A549 (cell line): Measurements from ENCODE around the gene CATSPERZ. TPM values are rescaled to one million over a fixed set of nuclear protein-coding genes. Genes with fewer than 3 reads are reported as not detected.

Experiments
- ATAC-seq, 2 experiments: fragments of 200-7000 bp in 1 of 2; fragments of >200 bp in 1 of 2; cut with Nextera tagmentation in 1 of 2; cut with Tn5 transposase in 1 of 2; 3 replicates each; pipeline versions ENCODE4 v1.8.0 to v1.9.1; 2018 to 2020; ENCODE audit warnings: mild to moderate bottlenecking in 1 of 2, moderate library complexity in 1 of 2
- CTCF ChIA-PET: fragments of 300-600 bp; sonication (Branson Sonifier 250); formaldehyde crosslinking; extraction: SDS; loops from one replicate; lab custom pipeline; 2021; ENCODE audit warnings: antibody characterized with exemption, inconsistent platforms; lab: Yijun Ruan, JAX
- POLR2A ChIA-PET: fragments of 350-600 bp; formaldehyde crosslinking; extraction: SDS; loops from one replicate; lab custom pipeline; 2021; ENCODE audit warnings: antibody characterized with exemption, inconsistent platforms; lab: Yijun Ruan, JAX
- DNase-seq, 2 experiments: peaks; one replicate each; pipeline versions ENCODE4 v3.0.0 to v3.0.0-alpha.2; 2011 to 2016; ENCODE audit warnings: low read depth in 1 of 2, low spot score in 1 of 2
- FAIRE-seq: peaks from 2 replicates; lab custom pipeline; 2011; peaks lifted over from hg19 to GRCh38; lab: Jason Lieb, UNC
- H3K27ac ChIP-seq, 2 experiments: fragments of >200 bp; sonication (Bioruptor Twin); formaldehyde crosslinking; 3 replicates each; pipeline ENCODE4 v1.5.1; 2016 to 2017
- H3K4me1 ChIP-seq: fragments of >200 bp; sonication (Bioruptor Twin); formaldehyde crosslinking; 3 replicates; pipeline ENCODE4 v1.6.1; 2016
- H3K4me2 ChIP-seq: fragments of >200 bp; sonication (Bioruptor Twin); formaldehyde crosslinking; 3 replicates; pipeline ENCODE4 v1.6.1; 2016
- H3K4me3 ChIP-seq: fragments of >200 bp; sonication (Bioruptor Twin); formaldehyde crosslinking; 3 replicates; pipeline ENCODE4 v1.5.1; 2016
- H3K9me3 ChIP-seq: fragments of >200 bp; sonication (Bioruptor Twin); formaldehyde crosslinking; 3 replicates; pipeline ENCODE4 v1.6.1; 2016
- CBX2 ChIP-seq: fragments of 200-600 bp; sonication (generic); IDR thresholded peaks from 2 replicates; pipeline ENCODE4 v1.6.1; 2016; ENCODE audit warnings: low read depth, mild to moderate bottlenecking, borderline replicate concordance
- CBX8 ChIP-seq: fragments of 200-600 bp; sonication (generic); IDR thresholded peaks from 2 replicates; pipeline ENCODE4 v1.6.1; 2016
- CEBPB ChIP-seq, 2 experiments: fragments of >200 bp in 1 of 2; sonication (Bioruptor Twin) in 1 of 2; formaldehyde crosslinking in 1 of 2; IDR thresholded peaks; 2 replicates each; pipeline ENCODE4 v1.6.1; 2012 to 2016
- CHD4 ChIP-seq: fragments of 200-600 bp; sonication (generic); IDR thresholded peaks from 2 replicates; pipeline ENCODE4 v1.6.1; 2016; ENCODE audit warnings: antibody characterized with exemption, mild to moderate bottlenecking, borderline replicate concordance
- EHMT2 ChIP-seq: fragments of 200-600 bp; sonication (generic); IDR thresholded peaks from 2 replicates; pipeline ENCODE4 v1.6.1; 2016; ENCODE audit warnings: antibody characterized with exemption, low read depth, mild to moderate bottlenecking, moderate library complexity
- ESRRA ChIP-seq: fragments of 150-350 bp; IDR thresholded peaks from 2 replicates; pipeline ENCODE4 v1.6.1; 2014; ENCODE audit warnings: mild to moderate bottlenecking, low read length, borderline replicate concordance
- FOSB ChIP-seq: fragments of 250-450 bp; sonication (Bioruptor Pico); IDR thresholded peaks from 2 replicates; pipeline ENCODE4 v1.5.0; 2020; ENCODE audit warnings: mild to moderate bottlenecking, moderate library complexity
- FOSL2 ChIP-seq, 2 experiments: fragments of 450-650 bp in 1 of 2; fragments of >200 bp in 1 of 2; sonication (Bioruptor Twin) in 1 of 2; formaldehyde crosslinking; IDR thresholded peaks; 2 replicates each; pipeline versions ENCODE4 v1.5.0 to v1.6.1; 2016 to 2020; ENCODE audit warnings: mild to moderate bottlenecking in 1 of 2, moderate library complexity in 1 of 2
- GATA3 ChIP-seq: IDR thresholded peaks from 2 replicates; pipeline ENCODE4 v1.6.1; 2012; ENCODE audit warnings: borderline replicate concordance
- HDAC2 ChIP-seq: fragments of 200-600 bp; sonication (generic); IDR thresholded peaks from 2 replicates; pipeline ENCODE4 v1.6.1; 2016
- HOXA7 ChIP-seq: fragments of 250-450 bp; sonication (Bioruptor Pico); IDR thresholded peaks from 2 replicates; pipeline ENCODE4 v1.5.0; 2020; ENCODE audit warnings: mild to moderate bottlenecking, moderate library complexity
- HOXB13 ChIP-seq: fragments of 250-450 bp; sonication (Bioruptor Pico); IDR thresholded peaks from 2 replicates; pipeline ENCODE4 v1.5.0; 2020; ENCODE audit warnings: low read depth, mild to moderate bottlenecking, moderate library complexity
- JUN ChIP-seq, 2 experiments: fragments of >200 bp; sonication (Bioruptor Twin); formaldehyde crosslinking; IDR thresholded peaks; 2 replicates in 1 of 2; 3 replicates in 1 of 2; pipeline ENCODE4 v1.6.1; 2016 to 2017
- KDM5A ChIP-seq: fragments of 200-600 bp; sonication (generic); IDR thresholded peaks from 2 replicates; pipeline ENCODE4 v1.6.1; 2016; ENCODE audit warnings: antibody characterized with exemption, mild to moderate bottlenecking
- MAFK ChIP-seq: fragments of 450-650 bp; IDR thresholded peaks from 2 replicates; pipeline ENCODE4 v1.6.1; 2014; ENCODE audit not compliant: partially characterized antibody
- MAZ ChIP-seq: fragments of 150-350 bp; IDR thresholded peaks from 2 replicates; pipeline ENCODE4 v1.6.1; 2014; ENCODE audit warnings: antibody characterized with exemption, low read depth, low read length, borderline replicate concordance
- NFE2L2 ChIP-seq: fragments of 150-350 bp; conservative IDR thresholded peaks from 2 replicates; pipeline ENCODE4 v1.6.1; 2014; ENCODE audit warnings: low read length
- NPAS2 ChIP-seq: fragments of 250-450 bp; sonication (Bioruptor Pico); IDR thresholded peaks from 2 replicates; pipeline ENCODE4 v1.8.0; 2022; ENCODE audit warnings: mild to moderate bottlenecking, moderate library complexity, borderline replicate concordance
- POLR2A ChIP-seq: IDR thresholded peaks from 2 replicates; pipeline ENCODE4 v1.6.1; 2012; ENCODE audit warnings: mild to moderate bottlenecking, low read length
- POLR2AphosphoS2 ChIP-seq: conservative IDR thresholded peaks from 2 replicates; pipeline ENCODE4 v1.6.1; 2012; ENCODE audit warnings: low read length, improper control_type of control experiment, inconsistent platforms
- RAD21 ChIP-seq, 2 experiments: fragments of >200 bp in 1 of 2; sonication (Bioruptor Twin) in 1 of 2; formaldehyde crosslinking in 1 of 2; IDR thresholded peaks in 1 of 2; conservative IDR thresholded peaks in 1 of 2; 2 replicates in 1 of 2; 3 replicates in 1 of 2; pipeline ENCODE4 v1.6.1; 2012 to 2018; ENCODE audit warnings: inconsistent platforms in 1 of 2
- RARB ChIP-seq: fragments of 250-450 bp; sonication (Bioruptor Pico); IDR thresholded peaks from 2 replicates; pipeline ENCODE4 v1.8.0; 2021; ENCODE audit warnings: mild to moderate bottlenecking, moderate library complexity
- SMC3 ChIP-seq: fragments of >200 bp; sonication (Bioruptor Twin); formaldehyde crosslinking; IDR thresholded peaks from 3 replicates; pipeline ENCODE4 v1.6.1; 2018; ENCODE audit warnings: inconsistent platforms
- TFCP2L1 ChIP-seq: fragments of 250-450 bp; sonication (Bioruptor Pico); IDR thresholded peaks from 2 replicates; pipeline ENCODE4 v1.5.0; 2021; ENCODE audit warnings: mild to moderate bottlenecking
- ZFP36 ChIP-seq: fragments of 450-650 bp; IDR thresholded peaks from 2 replicates; pipeline ENCODE4 v1.6.1; 2014; ENCODE audit warnings: borderline replicate concordance; ENCODE audit not compliant: partially characterized antibody
- ZSCAN20 ChIP-seq: fragments of 250-450 bp; sonication (Bioruptor Pico); IDR thresholded peaks from 2 replicates; pipeline ENCODE4 v1.8.0; 2022; ENCODE audit warnings: mild to moderate bottlenecking, moderate library complexity
- WGBS: methylation state at CpG from one replicate; pipeline ENCODE4 v1.1.6; 2017; ENCODE audit errors: missing lambda C conversion rate; 5-methylcytosine and 5-hydroxymethylcytosine counted together
- polyA plus RNA-seq, 4 experiments: library from polyadenylated mRNA; depleted of rRNA in 3 of 4; stranded (reverse); fragments of >200 nt; fragmentation: RNase III in 1 of 4; extraction: RNeasy Plus Mini Kit Qiagen cat#74134 plus additional on column Dnase treatment in 1 of 4; gene quantifications; 2 replicates in 3 of 4; 3 replicates in 1 of 4; pipeline ENCODE4 v1.2.3, GENCODE V29; 2011 to 2017
- TF ChIP-seq, protein P1 (sequence below): fragments of >200 bp; sonication (Bioruptor Twin); formaldehyde crosslinking; IDR thresholded peaks from 3 replicates; pipeline ENCODE4 v1.5.1; 2016
- TF ChIP-seq, protein P2 (sequence below): fragments of 250-450 bp; sonication (Bioruptor Pico); IDR thresholded peaks from 2 replicates; pipeline ENCODE4 v1.5.0; 2020; ENCODE audit warnings: low read depth, mild to moderate bottlenecking, moderate library complexity
- TF ChIP-seq, protein P3 (sequence below): IDR thresholded peaks from 2 replicates; pipeline ENCODE4 v1.6.1; 2012
- TF ChIP-seq, protein P4 (sequence below): fragments of 250-450 bp; sonication (Bioruptor Pico); IDR thresholded peaks from 2 replicates; pipeline ENCODE4 v1.5.0; 2021; ENCODE audit warnings: mild to moderate bottlenecking, moderate library complexity, borderline replicate concordance
- TF ChIP-seq, protein P5 (sequence below): fragments of >200 bp; sonication (Bioruptor Twin); formaldehyde crosslinking; IDR thresholded peaks from 3 replicates; pipeline ENCODE4 v1.6.1; 2016

CATSPERZ gene
- polyA plus RNA-seq, 2 of the 4 experiments (the other 2 are of a cell fraction), result 1.9 to 3.4 TPM

DNA sequence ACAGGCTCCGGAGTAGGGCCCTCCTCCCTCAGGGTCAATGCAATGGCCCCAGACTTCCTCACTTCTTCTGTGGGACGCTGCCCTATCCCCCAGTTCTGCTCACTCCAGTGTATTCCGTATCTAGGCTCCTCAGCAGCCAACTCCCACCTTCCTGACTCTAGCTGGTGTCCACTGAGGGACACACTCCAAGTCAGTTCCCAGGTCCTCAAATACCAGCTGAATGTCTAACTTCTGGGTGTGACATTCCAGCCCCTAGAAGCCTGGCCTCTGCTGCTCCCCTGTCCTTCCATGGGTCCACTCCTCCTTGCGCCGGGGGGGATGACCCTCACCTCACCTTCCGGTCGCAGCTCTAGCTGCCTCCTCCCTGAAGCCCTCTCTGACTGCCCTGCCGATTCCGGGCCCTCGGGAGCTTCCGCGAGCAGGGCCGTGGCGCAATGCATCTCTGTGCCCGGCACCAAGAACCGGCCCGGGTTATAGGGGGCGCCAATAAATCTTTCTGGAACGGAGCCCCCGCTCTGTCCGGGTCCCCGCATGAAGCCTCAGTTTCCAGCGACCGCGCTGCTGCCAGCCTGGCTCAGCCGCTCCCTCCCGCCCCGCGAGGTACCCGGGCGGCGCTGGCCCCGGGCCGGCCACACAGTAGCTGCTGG is 31.1 kb upstream of the CATSPERZ start:
- DNase-seq, result peak in 1 of 2 experiments; percentile 76

DNA sequence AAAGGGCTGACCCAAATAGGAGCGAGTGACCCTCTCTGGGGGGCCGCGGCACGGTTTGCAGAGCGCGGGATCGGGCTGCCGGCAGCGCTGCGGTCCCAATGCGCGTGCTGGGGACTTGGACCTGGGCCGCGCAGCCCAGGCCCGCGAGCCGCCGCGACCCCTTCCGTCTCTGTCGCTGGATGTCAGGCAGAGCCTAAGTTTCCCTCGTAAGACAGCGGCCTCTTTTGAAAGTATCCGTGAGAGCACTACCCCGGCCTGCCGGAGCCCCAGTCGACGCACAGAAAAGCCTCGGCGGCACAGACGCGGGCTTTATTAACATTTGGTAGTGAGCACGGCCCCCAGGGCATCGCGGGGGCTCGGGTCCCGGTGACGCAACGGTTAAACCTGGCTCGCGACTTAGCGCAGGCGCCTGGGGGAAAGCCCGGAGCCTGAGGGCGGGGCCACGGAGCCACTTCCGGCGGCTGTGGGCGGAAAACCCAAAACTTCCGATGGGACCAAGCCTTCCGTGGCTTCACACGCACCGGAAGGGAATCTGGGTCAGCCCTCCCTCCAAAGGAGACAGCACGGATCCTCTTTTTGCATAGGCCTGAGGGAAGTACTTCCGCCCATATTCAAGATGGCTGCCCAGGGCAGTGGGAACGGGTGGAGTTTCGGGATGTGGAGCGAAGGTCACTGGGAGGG is 30.5 kb upstream of the CATSPERZ start:
- Histone ChIP-seq H3K4me1 (peaks cover 32% of the 10 kb centered on the region), H3K4me2 (peak overlapping the region; percentile 97), H3K4me3 (peak overlapping the region; percentile 72), H3K27ac (peak overlapping the region; percentile 94 to 97), H3K9me3 (no peaks in the 10 kb centered on the region)
- WGBS, result 3% methylated on average over 29 of the region's 58 CpGs
- ATAC-seq, result peak; percentile 80 to 91
- CTCF ChIA-PET, result interaction anchor here (0.6 to 16.0 kb wide), 12 partner anchors 11 to 707 kb away, joined by 3 to 220 read pairs (median 4); partner anchors contain the start of genes BAD, CATSPERZ, ESRRA and PLCB3
- peak; percentile 59 for FAIRE-seq
- POLR2A ChIA-PET, result interaction anchor here (0.6 to 5.9 kb wide), 13 partner anchors 10 to 84 kb away, joined by 3 to 53 read pairs (median 5); partner anchors contain the start of genes BAD, ESRRA, FKBP2 and GPR137
- DNase-seq, result peak; percentile 87 to 100
- TF ChIP-seq SMC3 (peak; percentile 4; the same call in 1 of the 3 replicates), HDAC2 (no peak), ESRRA (no peak; the same call in 1 of the 2 replicates), MAZ (peak; percentile 32; the same call in 1 of the 2 replicates), NPAS2 (no peak), GATA3 (no peak; the same call in 1 of the 2 replicates), TFCP2L1 (CRISPR knock-in tag) (no peak), ZSCAN20 (no peak), RAD21 (conservative IDR thresholded peaks at IDR 0.05 in 1 of 2, IDR thresholded peaks at IDR 0.05 in 1 of 2) (no peak), CBX2 (no peak), FOSL2 (IDR thresholded peaks at IDR 0.05) (no peak), FOSL2 (CRISPR knock-in tag; IDR thresholded peaks at IDR 0.05) (peak; percentile 41; the same call in 1 of the 2 replicates)
- TF ChIP-seq, protein P1, sequence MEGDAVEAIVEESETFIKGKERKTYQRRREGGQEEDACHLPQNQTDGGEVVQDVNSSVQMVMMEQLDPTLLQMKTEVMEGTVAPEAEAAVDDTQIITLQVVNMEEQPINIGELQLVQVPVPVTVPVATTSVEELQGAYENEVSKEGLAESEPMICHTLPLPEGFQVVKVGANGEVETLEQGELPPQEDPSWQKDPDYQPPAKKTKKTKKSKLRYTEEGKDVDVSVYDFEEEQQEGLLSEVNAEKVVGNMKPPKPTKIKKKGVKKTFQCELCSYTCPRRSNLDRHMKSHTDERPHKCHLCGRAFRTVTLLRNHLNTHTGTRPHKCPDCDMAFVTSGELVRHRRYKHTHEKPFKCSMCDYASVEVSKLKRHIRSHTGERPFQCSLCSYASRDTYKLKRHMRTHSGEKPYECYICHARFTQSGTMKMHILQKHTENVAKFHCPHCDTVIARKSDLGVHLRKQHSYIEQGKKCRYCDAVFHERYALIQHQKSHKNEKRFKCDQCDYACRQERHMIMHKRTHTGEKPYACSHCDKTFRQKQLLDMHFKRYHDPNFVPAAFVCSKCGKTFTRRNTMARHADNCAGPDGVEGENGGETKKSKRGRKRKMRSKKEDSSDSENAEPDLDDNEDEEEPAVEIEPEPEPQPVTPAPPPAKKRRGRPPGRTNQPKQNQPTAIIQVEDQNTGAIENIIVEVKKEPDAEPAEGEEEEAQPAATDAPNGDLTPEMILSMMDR, result peak; percentile 12; the same call in 1 of the 3 replicates

More for the DNA sequence above, 31.1 kb upstream of the CATSPERZ start:
- ATAC-seq, result peak; percentile 35 to 46
- Histone ChIP-seq H3K27ac (peak overlapping the region; percentile 94 to 97), H3K4me2 (peak overlapping the region; percentile 97), H3K4me3 (peak overlapping the region; percentile 72), H3K4me1 (peaks cover 32% of the 10 kb centered on the region), H3K9me3 (no peaks in the 10 kb centered on the region)
- TF ChIP-seq EHMT2 (no peak), JUN (IDR thresholded peaks at IDR 0.05) (no peak; a peak in 1 of 5 replicates), RAD21 (conservative IDR thresholded peaks at IDR 0.05 in 1 of 2, IDR thresholded peaks at IDR 0.05 in 1 of 2) (no peak), HOXB13 (CRISPR knock-in tag) (no peak), POLR2A (no peak), TFCP2L1 (CRISPR knock-in tag) (peak; percentile 16; the same call in 1 of the 2 replicates), MAZ (no peak), CEBPB (IDR thresholded peaks at IDR 0.05) (peak; percentile 29 to 58; a peak in 2 of 4 replicates), GATA3 (peak; percentile 8; the same call in 1 of the 2 replicates), ZFP36 (peak; percentile 100), SMC3 (0 out of 3 replicates have a peak, but pooled peaks have one; percentile 2), CHD4 (no peak), HDAC2 (no peak), NFE2L2 (no peak), RARB (no peak), POLR2AphosphoS2 (no peak; the same call in 1 of the 2 replicates), FOSB (CRISPR knock-in tag) (0 out of 2 replicates have a peak, but pooled peaks have one; percentile 53), CBX8 (no peak), MAFK (no peak), KDM5A (0 out of 2 replicates have a peak, but pooled peaks have one; percentile 31), HOXA7 (no peak)
- TF ChIP-seq, protein P2, sequence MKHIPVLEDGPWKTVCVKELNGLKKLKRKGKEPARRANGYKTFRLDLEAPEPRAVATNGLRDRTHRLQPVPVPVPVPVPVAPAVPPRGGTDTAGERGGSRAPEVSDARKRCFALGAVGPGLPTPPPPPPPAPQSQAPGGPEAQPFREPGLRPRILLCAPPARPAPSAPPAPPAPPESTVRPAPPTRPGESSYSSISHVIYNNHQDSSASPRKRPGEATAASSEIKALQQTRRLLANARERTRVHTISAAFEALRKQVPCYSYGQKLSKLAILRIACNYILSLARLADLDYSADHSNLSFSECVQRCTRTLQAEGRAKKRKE, result no peak; the same call in 1 of the 2 replicates
- TF ChIP-seq, protein P3, sequence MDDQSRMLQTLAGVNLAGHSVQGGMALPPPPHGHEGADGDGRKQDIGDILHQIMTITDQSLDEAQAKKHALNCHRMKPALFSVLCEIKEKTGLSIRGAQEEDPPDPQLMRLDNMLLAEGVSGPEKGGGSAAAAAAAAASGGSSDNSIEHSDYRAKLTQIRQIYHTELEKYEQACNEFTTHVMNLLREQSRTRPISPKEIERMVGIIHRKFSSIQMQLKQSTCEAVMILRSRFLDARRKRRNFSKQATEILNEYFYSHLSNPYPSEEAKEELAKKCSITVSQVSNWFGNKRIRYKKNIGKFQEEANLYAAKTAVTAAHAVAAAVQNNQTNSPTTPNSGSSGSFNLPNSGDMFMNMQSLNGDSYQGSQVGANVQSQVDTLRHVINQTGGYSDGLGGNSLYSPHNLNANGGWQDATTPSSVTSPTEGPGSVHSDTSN, result peak; percentile 52
- TF ChIP-seq, protein P4, sequence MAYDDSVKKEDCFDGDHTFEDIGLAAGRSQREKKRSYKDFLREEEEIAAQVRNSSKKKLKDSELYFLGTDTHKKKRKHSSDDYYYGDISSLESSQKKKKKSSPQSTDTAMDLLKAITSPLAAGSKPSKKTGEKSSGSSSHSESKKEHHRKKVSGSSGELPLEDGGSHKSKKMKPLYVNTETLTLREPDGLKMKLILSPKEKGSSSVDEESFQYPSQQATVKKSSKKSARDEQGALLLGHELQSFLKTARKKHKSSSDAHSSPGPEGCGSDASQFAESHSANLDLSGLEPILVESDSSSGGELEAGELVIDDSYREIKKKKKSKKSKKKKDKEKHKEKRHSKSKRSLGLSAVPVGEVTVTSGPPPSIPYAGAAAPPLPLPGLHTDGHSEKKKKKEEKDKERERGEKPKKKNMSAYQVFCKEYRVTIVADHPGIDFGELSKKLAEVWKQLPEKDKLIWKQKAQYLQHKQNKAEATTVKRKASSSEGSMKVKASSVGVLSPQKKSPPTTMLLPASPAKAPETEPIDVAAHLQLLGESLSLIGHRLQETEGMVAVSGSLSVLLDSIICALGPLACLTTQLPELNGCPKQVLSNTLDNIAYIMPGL (CRISPR knock-in tag), result peak; percentile 22; the same call in 1 of the 2 replicates
- TF ChIP-seq, protein P5, sequence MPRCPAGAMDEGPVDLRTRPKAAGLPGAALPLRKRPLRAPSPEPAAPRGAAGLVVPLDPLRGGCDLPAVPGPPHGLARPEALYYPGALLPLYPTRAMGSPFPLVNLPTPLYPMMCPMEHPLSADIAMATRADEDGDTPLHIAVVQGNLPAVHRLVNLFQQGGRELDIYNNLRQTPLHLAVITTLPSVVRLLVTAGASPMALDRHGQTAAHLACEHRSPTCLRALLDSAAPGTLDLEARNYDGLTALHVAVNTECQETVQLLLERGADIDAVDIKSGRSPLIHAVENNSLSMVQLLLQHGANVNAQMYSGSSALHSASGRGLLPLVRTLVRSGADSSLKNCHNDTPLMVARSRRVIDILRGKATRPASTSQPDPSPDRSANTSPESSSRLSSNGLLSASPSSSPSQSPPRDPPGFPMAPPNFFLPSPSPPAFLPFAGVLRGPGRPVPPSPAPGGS, result 0 out of 3 replicates have a peak, but pooled peaks have one; percentile 29
- WGBS, result 4% methylated on average over 12 of the region's 34 CpGs
- no peak for FAIRE-seq
- ChIA-PET POLR2A (interaction anchor here (0.8 to 5.9 kb wide), 11 partner anchors 8 to 83 kb away, joined by 3 to 53 read pairs (median 5); partner anchors contain the start of genes BAD, ESRRA, FKBP2 and GPR137), CTCF (interaction anchor here (1.1 to 16.0 kb wide), 11 partner anchors 8 to 499 kb away, joined by 3 to 220 read pairs (median 5); partner anchors contain the start of genes BAD, CATSPERZ, ESRRA and PLCB3)
